ENCODE data around the gene CLN3. TPM values are rescaled to one million over a fixed set of nuclear protein-coding genes. Genes with fewer than 3 reads are reported as not detected.

The CLN3 gene
- total and polyA plus RNA-seq, 2 of the 13 experiments (the other 11 are each of a cell fraction or from before 2014, with no cell fraction given), result 23.4 to 46.8 TPM

- TF ChIP-seq ZNF674 (CRISPR knock-in tag; IDR thresholded peaks at IDR 0.05; ENCODE audit: low read depth) (no peak), ZNF337 (CRISPR knock-in tag; IDR thresholded peaks at IDR 0.05; ENCODE audit: borderline replicate concordance, low read depth) (no peak), HOXA3 (CRISPR knock-in tag; IDR thresholded peaks at IDR 0.05) (no peak; the same call in 1 of the 2 replicates), ZNF124 (CRISPR knock-in tag; IDR thresholded peaks at IDR 0.05) (peak; percentile 31; the same call in 1 of the 2 replicates), ZNF543 (CRISPR knock-in tag; IDR thresholded peaks at IDR 0.05) (peak; percentile 66; the same call in 1 of the 2 replicates), GLI4 (CRISPR knock-in tag; IDR thresholded peaks at IDR 0.05; ENCODE audit: borderline replicate concordance) (0 out of 2 replicates have a peak, but pooled peaks have one; percentile 1), SP140L (CRISPR knock-in tag; IDR thresholded peaks at IDR 0.05; ENCODE audit: borderline replicate concordance) (no peak), HHEX (CRISPR knock-in tag; IDR thresholded peaks at IDR 0.05) (no peak), SP1 (IDR thresholded peaks at IDR 0.05) (no peak), SP1 (CRISPR knock-in tag; IDR thresholded peaks at IDR 0.05) (peak; percentile 29; the same call in 1 of the 2 replicates), TEAD3 (CRISPR knock-in tag; optimal IDR thresholded peaks at IDR 0.05; ENCODE audit: borderline replicate concordance) (peak; percentile 59), ZNF34 (CRISPR knock-in tag; IDR thresholded peaks at IDR 0.05; ENCODE audit: borderline replicate concordance) (no peak), KDM5B (CRISPR knock-in tag; IDR thresholded peaks at IDR 0.05; ENCODE audit: borderline replicate concordance) (peak; percentile 67; the same call in 1 of the 2 replicates), SOX5 (CRISPR knock-in tag; IDR thresholded peaks at IDR 0.05; ENCODE audit: borderline replicate concordance) (no peak), DMAP1 (CRISPR knock-in tag; IDR thresholded peaks at IDR 0.05) (peak; percentile 13; the same call in 1 of the 2 replicates), PBX3 (CRISPR knock-in tag; IDR thresholded peaks at IDR 0.05; ENCODE audit: borderline replicate concordance) (no peak), PATZ1 (CRISPR knock-in tag; IDR thresholded peaks at IDR 0.05) (0 out of 2 replicates have a peak, but pooled peaks have one; percentile 5), BCL3 (CRISPR knock-in tag; IDR thresholded peaks at IDR 0.05) (peak; percentile 16; the same call in 1 of the 2 replicates), ZNF713 (CRISPR knock-in tag; IDR thresholded peaks at IDR 0.05) (no peak), ZNF343 (CRISPR knock-in tag; IDR thresholded peaks at IDR 0.05) (no peak; the same call in 1 of the 2 replicates), TCF7L2 (IDR thresholded peaks at IDR 0.05; ENCODE audit: low read depth, low read length) (no peak)
These were observed 474 bp downstream of the CLN3 start (continued) for GRCh38 chr16:28491230-28491969.

Measured in HepG2 (cell line).